ENCODE results near the gene SCIN. TPM values are rescaled to one million over a fixed set of nuclear protein-coding genes. Genes with fewer than 3 reads are reported as not detected.

Gene SCIN
- total and polyA plus RNA-seq, 7 donors, result 0.28 to 59.4 (median 1.8) TPM

GRCh38 chr7:12590559-12590958 lies 20.0 kb downstream of the SCIN start:
- whole genome bisulfite sequencing, 2 donors, result 84% methylated on average over 7 of the region's 7 CpGs
- intact Hi-C loops (cut with DNase I), result no loop called here
- H3K27ac ChIP-seq, result no peak overlapping the region
- no peak for DNase-seq
- H3K36me3 ChIP-seq, result no peaks in the 10 kb centered on the region
- TF ChIP-seq POLR2A (IDR thresholded peaks at IDR 0.05) (no peak), EP300 (IDR thresholded peaks at IDR 0.05) (no peak), POLR2AphosphoS5 (IDR thresholded peaks at IDR 0.05) (no peak), CTCF (IDR thresholded peaks at IDR 0.05) (no peak)
- no peaks in the 10 kb centered on the region for H3K9me3 ChIP-seq
- no peaks in the 10 kb centered on the region for H3K27me3 ChIP-seq
- H3K4me3 ChIP-seq, result no peak overlapping the region
- no peaks in the 10 kb centered on the region for H3K4me1 ChIP-seq

- Histone ChIP-seq H3K36me3 (no peaks in the 10 kb centered on the region), H3K27me3 (no peaks in the 10 kb centered on the region), H3K4me3 (no peak overlapping the region), H3K4me1 (no peaks in the 10 kb centered on the region), H3K9me3 (no peaks in the 10 kb centered on the region), H3K27ac (no peak overlapping the region)
- intact Hi-C loops (cut with DNase I), result no loop called here
- WGBS, 2 donors, result 94 to 96% methylated on average over 24 of the region's 24 CpGs
- no peak for DNase-seq
- TF ChIP-seq POLR2A (IDR thresholded peaks at IDR 0.05), result no peak
- no peak for TF ChIP-seq CTCF (IDR thresholded peaks at IDR 0.05)
- no peak for TF ChIP-seq EP300 (IDR thresholded peaks at IDR 0.05)
- TF ChIP-seq POLR2AphosphoS5 (IDR thresholded peaks at IDR 0.05), result no peak
These were observed 23.8 kb downstream of the SCIN start for GRCh38 chr7:12594122-12594897.

GRCh38 chr7:12595148-12595547 lies 24.6 kb downstream of the SCIN start:
- Histone ChIP-seq H3K27me3 (no peaks in the 10 kb centered on the region), H3K36me3 (no peaks in the 10 kb centered on the region), H3K27ac (no peak overlapping the region), H3K9me3 (no peaks in the 10 kb centered on the region), H3K4me1 (no peaks in the 10 kb centered on the region), H3K4me3 (no peak overlapping the region)
- intact Hi-C loops (cut with DNase I), result no loop called here
- TF ChIP-seq EP300 (IDR thresholded peaks at IDR 0.05) (no peak), POLR2AphosphoS5 (IDR thresholded peaks at IDR 0.05) (no peak)
- WGBS, 2 donors, result 88 to 90% methylated on average over 7 of the region's 7 CpGs
- DNase-seq, result no peak

- H3K4me1 ChIP-seq, result no peaks in the 10 kb centered on the region
- TF ChIP-seq POLR2A (IDR thresholded peaks at IDR 0.05) (no peak), POLR2AphosphoS5 (IDR thresholded peaks at IDR 0.05) (no peak), EP300 (IDR thresholded peaks at IDR 0.05) (no peak), CTCF (IDR thresholded peaks at IDR 0.05) (no peak)
- WGBS, 2 donors, result 76 to 81% methylated on average over 7 of the region's 7 CpGs
- DNase-seq, result no peak
- H3K36me3 ChIP-seq, result no peaks in the 10 kb centered on the region
- H3K27ac ChIP-seq, result no peak overlapping the region
- H3K4me3 ChIP-seq, result no peak overlapping the region
- H3K9me3 ChIP-seq, result no peaks in the 10 kb centered on the region
- H3K27me3 ChIP-seq, result no peaks in the 10 kb centered on the region
- intact Hi-C loops (cut with DNase I), result no loop called here
These were observed 25.8 kb downstream of the SCIN start for GRCh38 chr7:12596225-12596790.

GRCh38 chr7:12601302-12601869 lies 30.9 kb downstream of the SCIN start:
- 61 to 87% methylated on average over 1 of the region's 1 CpG for WGBS, 2 donors

More at GRCh38 chr7:12601302-12601869, 30.9 kb downstream of the SCIN start:
- TF ChIP-seq EP300 (IDR thresholded peaks at IDR 0.05), result no peak
- no peak for TF ChIP-seq POLR2AphosphoS5 (IDR thresholded peaks at IDR 0.05)
- TF ChIP-seq POLR2A (IDR thresholded peaks at IDR 0.05), result no peak
- TF ChIP-seq CTCF (IDR thresholded peaks at IDR 0.05), result no peak
- H3K36me3 ChIP-seq, result no peaks in the 10 kb centered on the region
- no peaks in the 10 kb centered on the region for H3K4me1 ChIP-seq
- no peak overlapping the region for H3K27ac ChIP-seq
- no peaks in the 10 kb centered on the region for H3K27me3 ChIP-seq
- intact Hi-C loops (cut with DNase I), result no loop called here
- no peak for DNase-seq
- H3K4me3 ChIP-seq, result no peak overlapping the region
- H3K9me3 ChIP-seq, result peaks cover 0 to 3% (median 0%) of the 10 kb centered on the region in 4 donors

All from sigmoid colon (tissue), 7 donors.